K562 (cell line): ENCODE measurements around the gene TNFAIP8L2. TPM values are rescaled to one million over a fixed set of nuclear protein-coding genes. Genes with fewer than 3 reads are reported as not detected.

Source experiments
- AFF4 ChIP-seq: sonication (generic); formaldehyde crosslinking; IDR thresholded peaks from 2 replicates; pipeline ENCODE4 v1.8.0; 2023; ENCODE audit warnings: mild to moderate bottlenecking, missing genetic modification reagents
- BRD4 ChIP-seq: fragments of 200-600 bp; sonication (generic); IDR thresholded peaks from 2 replicates; pipeline ENCODE4 v1.6.1; 2017; ENCODE audit warnings: inconsistent platforms
- CEBPZ ChIP-seq: fragments of 150-350 bp; IDR thresholded peaks from 2 replicates; pipeline ENCODE4 v1.6.1; 2014; ENCODE audit warnings: low read depth, mild to moderate bottlenecking, low read length, borderline replicate concordance
- DMBX1 ChIP-seq: fragments of 250-450 bp; sonication (Bioruptor Pico); IDR thresholded peaks from 2 replicates; pipeline ENCODE4 v1.8.0; 2022; ENCODE audit warnings: inconsistent platforms, mild to moderate bottlenecking, moderate library complexity, borderline replicate concordance
- ELF1 ChIP-seq: fragments of 200-800 bp; sonication (Bioruptor generic); IDR thresholded peaks from 2 replicates; pipeline ENCODE4 v1.6.1; 2016; ENCODE audit warnings: missing genetic modification characterization, missing compliant biosample characterization
- ESRRA ChIP-seq: fragments of 450-650 bp; IDR thresholded peaks from 2 replicates; pipeline ENCODE4 v1.6.1; 2014; ENCODE audit warnings: low read depth, mild to moderate bottlenecking, moderate library complexity, borderline replicate concordance
- IRF2 ChIP-seq: sonication (generic); formaldehyde crosslinking; IDR thresholded peaks from 2 replicates; pipeline ENCODE4 v1.8.1; 2022; ENCODE audit warnings: mild to moderate bottlenecking, missing genetic modification reagents
- MTA1 ChIP-seq: fragments of 450-650 bp; IDR thresholded peaks from 2 replicates; pipeline ENCODE4 v1.6.1; 2017; ENCODE audit warnings: borderline replicate concordance
- ZNF134 ChIP-seq: fragments of 250-450 bp; sonication (Bioruptor Pico); conservative IDR thresholded peaks from 2 replicates; pipeline ENCODE4 v1.4.0; 2020
- ZNF212 ChIP-seq: fragments of 450-650 bp; formaldehyde crosslinking; IDR thresholded peaks from 2 replicates; pipeline ENCODE4 v1.4.0; 2020; ENCODE audit warnings: mild to moderate bottlenecking
- ZNF263 ChIP-seq: sonication (generic); formaldehyde crosslinking; IDR thresholded peaks from 2 replicates; pipeline ENCODE4 v1.8.0; 2022; ENCODE audit warnings: mild to moderate bottlenecking, missing genetic modification reagents, borderline replicate concordance
- ZNF347 ChIP-seq: fragments of 450-650 bp; formaldehyde crosslinking; IDR thresholded peaks from 2 replicates; pipeline ENCODE4 v1.4.0; 2020; ENCODE audit warnings: low read depth, mild to moderate bottlenecking, moderate library complexity
- polyA plus RNA-seq, 8 experiments: library from polyadenylated mRNA; depleted of rRNA in 4 of 8; stranded (reverse) in 5 of 8; unstranded in 3 of 8; fragments of >200 nt; fragmentation: Nextera tagmentation in 2 of 8; fragmentation: Illumina TruSeq in 1 of 8; extraction: Ambion mirVana in 2 of 8; extraction: Trizol in 1 of 8; gene quantifications; 2 replicates each; pipeline versions ENCODE4 v1.2.1 to v1.2.3, GENCODE V29; 2011 to 2014; ENCODE audit warnings: inconsistent platforms in 1 of 8, missing spikeins in 1 of 8
- total RNA-seq, 7 experiments: library from RNA; depleted of rRNA in 6 of 7; stranded (reverse); fragments of >200 nt in 6 of 7; fragmentation: Illumina TruSeq in 2 of 7; extraction: Trizol in 2 of 7; gene quantifications; 2 replicates each; pipeline versions ENCODE4 v1.2.1 to v1.2.3, GENCODE V29; 2011 to 2021; ENCODE audit warnings: low replicate concordance in 1 of 7
- TF ChIP-seq, protein P1 (sequence below), 3 experiments: fragments of 200-800 bp in 1 of 3; sonication (Bioruptor generic) in 1 of 3; sonication (generic) in 1 of 3; formaldehyde crosslinking in 1 of 3; IDR thresholded peaks; 2 replicates each; pipeline versions ENCODE4 v1.6.1 to v1.8.0; 2016 to 2022; ENCODE audit warnings: mild to moderate bottlenecking in 2 of 3, missing compliant biosample characterization in 2 of 3, missing genetic modification characterization in 2 of 3, missing genetic modification reagents in 1 of 3
- TF ChIP-seq, protein P2 (sequence below): IDR thresholded peaks from 2 replicates; pipeline ENCODE4 v1.6.1; 2011; ENCODE audit warnings: borderline replicate concordance, low read depth, mild to moderate bottlenecking, moderate library complexity, low read length; ENCODE audit not compliant: insufficient read depth, poor library complexity, severe bottlenecking

TNFAIP8L2 gene
- total and polyA plus RNA-seq, 9 of the 15 experiments (the other 6 are each of a cell fraction or from before 2014, with no cell fraction given), result 0.05 to 1.7 (median 0.52) TPM

GRCh38 chr1:151189637-151190445, 33.4 kb downstream of the TNFAIP8L2 start, which contains the start of gene VPS72 (continued):
- 0 out of 2 replicates have a peak, but pooled peaks have one; percentile 70 for TF ChIP-seq AFF4 (CRISPR knock-in tag)
- no peak for TF ChIP-seq ZNF134 (CRISPR knock-in tag)
- no peak for TF ChIP-seq BRD4
- TF ChIP-seq, protein P1, sequence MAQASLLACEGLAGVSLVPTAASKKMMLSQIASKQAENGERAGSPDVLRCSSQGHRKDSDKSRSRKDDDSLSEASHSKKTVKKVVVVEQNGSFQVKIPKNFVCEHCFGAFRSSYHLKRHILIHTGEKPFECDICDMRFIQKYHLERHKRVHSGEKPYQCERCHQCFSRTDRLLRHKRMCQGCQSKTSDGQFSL (CRISPR knock-in tag; IDR thresholded peaks at IDR 0.05), result 0 out of 2 replicates have a peak, but pooled peaks have one; percentile 25
- TF ChIP-seq, protein P1 (tag; IDR thresholded peaks at IDR 0.05), result no peak
- peak; percentile 95 for TF ChIP-seq ELF1 (tag)
- no peak for TF ChIP-seq ZNF212 (CRISPR knock-in tag)
- TF ChIP-seq, protein P2, sequence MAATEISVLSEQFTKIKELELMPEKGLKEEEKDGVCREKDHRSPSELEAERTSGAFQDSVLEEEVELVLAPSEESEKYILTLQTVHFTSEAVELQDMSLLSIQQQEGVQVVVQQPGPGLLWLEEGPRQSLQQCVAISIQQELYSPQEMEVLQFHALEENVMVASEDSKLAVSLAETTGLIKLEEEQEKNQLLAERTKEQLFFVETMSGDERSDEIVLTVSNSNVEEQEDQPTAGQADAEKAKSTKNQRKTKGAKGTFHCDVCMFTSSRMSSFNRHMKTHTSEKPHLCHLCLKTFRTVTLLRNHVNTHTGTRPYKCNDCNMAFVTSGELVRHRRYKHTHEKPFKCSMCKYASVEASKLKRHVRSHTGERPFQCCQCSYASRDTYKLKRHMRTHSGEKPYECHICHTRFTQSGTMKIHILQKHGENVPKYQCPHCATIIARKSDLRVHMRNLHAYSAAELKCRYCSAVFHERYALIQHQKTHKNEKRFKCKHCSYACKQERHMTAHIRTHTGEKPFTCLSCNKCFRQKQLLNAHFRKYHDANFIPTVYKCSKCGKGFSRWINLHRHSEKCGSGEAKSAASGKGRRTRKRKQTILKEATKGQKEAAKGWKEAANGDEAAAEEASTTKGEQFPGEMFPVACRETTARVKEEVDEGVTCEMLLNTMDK, result no peak
- no peak for TF ChIP-seq ZNF347
- peak; percentile 77 for TF ChIP-seq CEBPZ
- no peak for TF ChIP-seq IRF2 (CRISPR knock-in tag)
- TF ChIP-seq ESRRA, result peak; percentile 73
- no peak for TF ChIP-seq ZNF263 (CRISPR knock-in tag)
- TF ChIP-seq MTA1, result no peak
- no peak for TF ChIP-seq DMBX1
